Calu3 (cell line): Measurements from ENCODE around the gene CSNK2A3. TPM values are rescaled to one million over a fixed set of nuclear protein-coding genes. Genes with fewer than 3 reads are reported as not detected.

Experiments used
- BruUV-seq: library from RNA; stranded (reverse); fragments of 400-500 nt; replicated peaks from 2 replicates; lab custom pipeline; 2021; lab: Mats Ljungman, UMichigan
- CTCF ChIA-PET: fragments of 300-600 bp; sonication (Branson Sonifier 250); formaldehyde crosslinking; loops from one replicate; lab custom pipeline; 2022; ENCODE audit warnings: antibody characterized with exemption; lab: Charles Lee
- DNase-seq: peaks from one replicate; pipeline ENCODE4 v3.0.0; 2022
- H3K27ac Mint-ChIP-seq: one replicate; pipeline ENCODE4 v1.8.0; 2022; ENCODE audit warnings: mixed read lengths; ENCODE audit not compliant: unreplicated experiment
- H3K27me3 Mint-ChIP-seq: one replicate; pipeline ENCODE4 v1.8.0; 2022; ENCODE audit warnings: mixed read lengths; ENCODE audit not compliant: unreplicated experiment
- H3K36me3 Mint-ChIP-seq: one replicate; pipeline ENCODE4 v1.8.0; 2022; ENCODE audit warnings: mild to moderate bottlenecking, moderate library complexity, mixed read lengths; ENCODE audit not compliant: insufficient read depth, unreplicated experiment
- H3K4me1 Mint-ChIP-seq: one replicate; pipeline ENCODE4 v1.8.0; 2022; ENCODE audit warnings: mild to moderate bottlenecking, low read depth, mixed read lengths; ENCODE audit not compliant: unreplicated experiment
- H3K4me3 Mint-ChIP-seq: one replicate; pipeline ENCODE4 v1.8.0; 2022; ENCODE audit warnings: mild to moderate bottlenecking, low read depth, moderate library complexity, mixed read lengths; ENCODE audit not compliant: unreplicated experiment
- H3K9me3 Mint-ChIP-seq: one replicate; pipeline ENCODE4 v1.8.0; 2022; ENCODE audit warnings: low read depth, mixed read lengths; ENCODE audit not compliant: unreplicated experiment
- intact Hi-C: fragments of 100-400 bp; cut with micrococcal nuclease; formaldehyde crosslinking; loops from one replicate; pipeline ENCODE4 v1.10.0; 2022; ENCODE audit not compliant: unreplicated experiment
- total RNA-seq: library from RNA; stranded (reverse); gene quantifications from 2 replicates; pipeline ENCODE4 v1.2.3, GENCODE V29; 2022
- TF ChIP-seq, protein P1 (sequence below): fragments of 200-600 bp; IDR thresholded peaks from one replicate; pipeline ENCODE4 v1.8.0; 2022; ENCODE audit warnings: antibody characterized with exemption; ENCODE audit not compliant: unreplicated experiment

Gene CSNK2A3
- total RNA-seq, 1 experiment from 2014 or later = 1.1 TPM

DNA sequence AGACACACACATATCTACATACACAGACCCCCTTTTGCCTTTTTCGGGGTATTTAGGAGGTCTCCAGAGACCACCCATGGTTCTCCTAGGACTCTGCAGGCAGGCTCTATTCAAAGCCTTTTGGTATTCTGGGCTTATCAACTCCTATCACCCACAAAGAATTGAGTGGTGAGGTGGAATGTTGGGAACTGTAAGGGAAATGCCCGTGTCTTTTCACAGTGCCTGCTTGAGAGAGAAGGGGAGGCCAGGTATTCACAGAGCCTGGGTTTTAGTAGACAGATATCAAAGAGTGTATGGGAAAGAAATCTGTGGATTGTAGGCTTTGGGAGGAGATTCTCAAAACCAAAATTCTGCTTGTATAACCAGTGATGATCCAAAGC is 44.0 kb upstream of the CSNK2A3 start:
- intact Hi-C loops = no loop called here
- H3K9me3 Mint-ChIP-seq = no peaks in the 10 kb centered on the region
- H3K4me3 Mint-ChIP-seq = no peak overlapping the region
- no peaks in the 10 kb centered on the region for H3K27me3 Mint-ChIP-seq
- TF ChIP-seq, protein P1, sequence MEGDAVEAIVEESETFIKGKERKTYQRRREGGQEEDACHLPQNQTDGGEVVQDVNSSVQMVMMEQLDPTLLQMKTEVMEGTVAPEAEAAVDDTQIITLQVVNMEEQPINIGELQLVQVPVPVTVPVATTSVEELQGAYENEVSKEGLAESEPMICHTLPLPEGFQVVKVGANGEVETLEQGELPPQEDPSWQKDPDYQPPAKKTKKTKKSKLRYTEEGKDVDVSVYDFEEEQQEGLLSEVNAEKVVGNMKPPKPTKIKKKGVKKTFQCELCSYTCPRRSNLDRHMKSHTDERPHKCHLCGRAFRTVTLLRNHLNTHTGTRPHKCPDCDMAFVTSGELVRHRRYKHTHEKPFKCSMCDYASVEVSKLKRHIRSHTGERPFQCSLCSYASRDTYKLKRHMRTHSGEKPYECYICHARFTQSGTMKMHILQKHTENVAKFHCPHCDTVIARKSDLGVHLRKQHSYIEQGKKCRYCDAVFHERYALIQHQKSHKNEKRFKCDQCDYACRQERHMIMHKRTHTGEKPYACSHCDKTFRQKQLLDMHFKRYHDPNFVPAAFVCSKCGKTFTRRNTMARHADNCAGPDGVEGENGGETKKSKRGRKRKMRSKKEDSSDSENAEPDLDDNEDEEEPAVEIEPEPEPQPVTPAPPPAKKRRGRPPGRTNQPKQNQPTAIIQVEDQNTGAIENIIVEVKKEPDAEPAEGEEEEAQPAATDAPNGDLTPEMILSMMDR = no peak
- no peak for DNase-seq
- H3K4me1 Mint-ChIP-seq = peaks cover 9% of the 10 kb centered on the region
- no peak overlapping the region for H3K27ac Mint-ChIP-seq
- CTCF ChIA-PET = no interaction called here
- no peaks in the 10 kb centered on the region for H3K36me3 Mint-ChIP-seq
- no TSS peak for BruUV-seq

- Mint-ChIP-seq H3K36me3 (no peaks in the 10 kb centered on the region), H3K27ac (no peak overlapping the region), H3K4me3 (no peak overlapping the region), H3K27me3 (no peaks in the 10 kb centered on the region), H3K9me3 (no peaks in the 10 kb centered on the region), H3K4me1 (peaks cover 9% of the 10 kb centered on the region)
- TF ChIP-seq, protein P1 = no peak
- no peak for DNase-seq
- CTCF ChIA-PET = no interaction called here
- no TSS peak for BruUV-seq
- intact Hi-C loops = no loop called here
Observed at GRCh38 chr11:11396301-11397035, 43.4 kb upstream of the CSNK2A3 start.

GRCh38 chr11:11395126-11395525 is 42.1 kb upstream of the CSNK2A3 start:
- TF ChIP-seq, protein P1 = no peak
- Mint-ChIP-seq H3K36me3 (no peaks in the 10 kb centered on the region), H3K27me3 (no peaks in the 10 kb centered on the region), H3K27ac (no peak overlapping the region), H3K4me3 (no peak overlapping the region), H3K4me1 (peaks cover 23% of the 10 kb centered on the region), H3K9me3 (no peaks in the 10 kb centered on the region)
- intact Hi-C loops = no loop called here
- BruUV-seq = no TSS peak
- CTCF ChIA-PET = no interaction called here
- DNase-seq = no peak

DNA sequence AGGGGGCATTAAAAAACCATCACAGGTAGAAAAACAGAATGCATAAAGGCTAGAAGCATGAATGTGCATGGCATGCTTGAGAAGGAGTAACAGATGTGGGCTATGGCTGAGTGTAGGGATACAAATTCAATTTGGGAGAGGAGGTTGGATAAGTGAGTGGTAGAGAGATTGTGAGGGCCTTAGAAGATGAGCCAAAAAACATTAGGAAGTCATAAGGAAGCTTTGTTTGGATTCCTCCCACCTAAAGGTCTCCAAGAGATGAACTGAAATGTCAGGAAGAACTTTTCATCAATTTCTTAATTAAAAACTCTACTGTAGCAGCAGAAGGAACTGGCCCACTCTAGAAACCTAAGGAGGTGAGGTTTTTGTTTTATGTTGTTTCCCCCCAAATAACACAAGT is 41.2 kb upstream of the CSNK2A3 start:
- H3K9me3 Mint-ChIP-seq = no peaks in the 10 kb centered on the region
- intact Hi-C loops = loop anchor here (5.0 kb wide), 1 partner anchor 58 kb away; no protein-coding TSS in a partner anchor
- H3K4me3 Mint-ChIP-seq = no peak overlapping the region
- CTCF ChIA-PET = interaction anchor here (0.6 kb wide), 1 partner anchor 686 kb away, joined by 4 read pairs; no protein-coding TSS in a partner anchor
- H3K27me3 Mint-ChIP-seq = no peaks in the 10 kb centered on the region
- H3K27ac Mint-ChIP-seq = no peak overlapping the region
- no peaks in the 10 kb centered on the region for H3K36me3 Mint-ChIP-seq
- no TSS peak for BruUV-seq
- H3K4me1 Mint-ChIP-seq = peaks cover 28% of the 10 kb centered on the region
- no peak for DNase-seq
- TF ChIP-seq, protein P1 = no peak
